GM13977 (cell line): ENCODE measurements around the gene AMIGO2.
"Not testable (repeated sequence)": the region's sequence is repeated elsewhere in the genome, so short reads cannot be mapped to it uniquely, and the experiment has no call there.

Experiments
- DNase-seq: peaks from one replicate; pipeline ENCODE4 v3.0.0; 2012; ENCODE audit warnings: low spot score
- in situ Hi-C: fragments of 300-500 bp; cut with MboI; formaldehyde crosslinking; loops from one replicate; pipeline ENCODE4 v1.12.0; 2022; ENCODE audit warnings: low sequenced_read_pairs, low pct_unique_long_range_greater_than_20kb, mixed read lengths, inconsistent platforms; ENCODE audit not compliant: unreplicated experiment
- TF ChIP-seq, protein P1 (sequence below): IDR thresholded peaks from 2 replicates; pipeline ENCODE4 v1.5.1; 2012; ENCODE audit warnings: mild to moderate bottlenecking, control low read depth; ENCODE audit not compliant: insufficient read depth; ENCODE audit errors: extremely low read depth, missing control alignments

Gene AMIGO2

DNA sequence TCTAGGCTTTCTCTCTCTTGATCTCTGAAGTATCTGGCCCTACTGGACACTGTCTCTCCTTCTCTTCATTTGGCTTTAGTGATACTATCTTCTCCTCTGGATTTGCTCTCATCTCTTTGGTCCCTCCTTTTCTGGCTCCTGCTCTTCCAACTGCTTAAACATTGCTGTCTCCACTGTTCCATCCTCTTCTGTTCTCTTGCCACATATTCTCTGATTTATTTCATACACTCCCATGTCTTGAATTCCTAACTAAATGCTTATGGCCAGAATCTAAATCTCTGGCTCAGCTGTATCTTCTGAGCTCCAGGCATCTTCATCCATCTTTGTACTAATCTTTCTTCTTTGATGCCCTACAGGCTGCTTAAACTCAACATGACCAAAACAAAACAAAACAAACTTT is 25.8 kb downstream of the AMIGO2 start:
- TF ChIP-seq, protein P1, sequence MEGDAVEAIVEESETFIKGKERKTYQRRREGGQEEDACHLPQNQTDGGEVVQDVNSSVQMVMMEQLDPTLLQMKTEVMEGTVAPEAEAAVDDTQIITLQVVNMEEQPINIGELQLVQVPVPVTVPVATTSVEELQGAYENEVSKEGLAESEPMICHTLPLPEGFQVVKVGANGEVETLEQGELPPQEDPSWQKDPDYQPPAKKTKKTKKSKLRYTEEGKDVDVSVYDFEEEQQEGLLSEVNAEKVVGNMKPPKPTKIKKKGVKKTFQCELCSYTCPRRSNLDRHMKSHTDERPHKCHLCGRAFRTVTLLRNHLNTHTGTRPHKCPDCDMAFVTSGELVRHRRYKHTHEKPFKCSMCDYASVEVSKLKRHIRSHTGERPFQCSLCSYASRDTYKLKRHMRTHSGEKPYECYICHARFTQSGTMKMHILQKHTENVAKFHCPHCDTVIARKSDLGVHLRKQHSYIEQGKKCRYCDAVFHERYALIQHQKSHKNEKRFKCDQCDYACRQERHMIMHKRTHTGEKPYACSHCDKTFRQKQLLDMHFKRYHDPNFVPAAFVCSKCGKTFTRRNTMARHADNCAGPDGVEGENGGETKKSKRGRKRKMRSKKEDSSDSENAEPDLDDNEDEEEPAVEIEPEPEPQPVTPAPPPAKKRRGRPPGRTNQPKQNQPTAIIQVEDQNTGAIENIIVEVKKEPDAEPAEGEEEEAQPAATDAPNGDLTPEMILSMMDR, result no peak
- DNase-seq, result no peak
- in situ Hi-C loops, result no loop called here

GRCh38 chr12:47052274-47052673 is 27.5 kb downstream of the AMIGO2 start:
- TF ChIP-seq, protein P1, result no peak
- in situ Hi-C loops, result no loop called here
- DNase-seq, result no peak

- DNase-seq, in situ Hi-C loops: not testable (repeated sequence)
Observed at GRCh38 chr12:47051291-47051690, 28.5 kb downstream of the AMIGO2 start.

DNA sequence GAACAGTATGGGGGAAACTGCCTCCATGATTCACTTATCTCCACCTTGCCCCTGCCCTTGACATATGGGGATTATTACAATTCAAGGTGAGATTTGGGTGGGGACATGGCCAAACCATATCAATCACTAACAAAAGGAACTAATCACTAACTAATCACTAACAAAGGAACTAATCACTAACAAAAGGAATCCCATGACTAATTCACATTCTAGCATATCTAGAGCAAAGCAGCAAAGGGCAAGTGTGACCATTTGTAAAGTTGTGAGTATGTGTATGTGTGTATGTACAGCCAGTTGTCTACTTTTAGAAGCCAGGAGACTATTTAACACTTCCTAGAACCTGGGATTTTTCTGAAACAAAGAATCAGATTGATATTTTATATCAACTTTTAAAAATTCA is 31.2 kb downstream of the AMIGO2 start:
- no peak for DNase-seq
- in situ Hi-C loops, result loop anchor here (25.0 kb wide), 1 partner anchor 264 kb away; no protein-coding TSS in a partner anchor
- TF ChIP-seq, protein P1, result no peak

DNA sequence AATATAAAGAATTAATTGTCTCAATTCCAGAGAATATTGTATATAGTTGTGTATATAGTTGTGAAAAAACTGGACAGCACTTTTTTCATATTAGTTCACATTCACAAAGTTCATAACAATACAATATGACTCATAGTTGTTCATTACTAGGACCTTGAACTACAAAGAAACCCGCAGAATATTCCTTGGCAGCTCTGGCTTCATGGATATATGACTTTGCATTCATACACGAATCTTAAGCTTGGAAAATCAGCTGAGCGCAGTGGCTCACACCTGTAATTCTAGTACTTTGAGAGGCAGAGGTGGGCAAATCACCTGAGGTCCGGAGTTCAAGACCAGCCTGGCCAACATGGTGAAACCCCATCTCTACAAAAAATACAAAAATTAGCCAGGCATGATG is 38.4 kb downstream of the AMIGO2 start:
- DNase-seq, result no peak
- TF ChIP-seq, protein P1, result no peak
- in situ Hi-C loops, result loop anchor here (25.0 kb wide), 1 partner anchor 271 kb away; no protein-coding TSS in a partner anchor

DNA sequence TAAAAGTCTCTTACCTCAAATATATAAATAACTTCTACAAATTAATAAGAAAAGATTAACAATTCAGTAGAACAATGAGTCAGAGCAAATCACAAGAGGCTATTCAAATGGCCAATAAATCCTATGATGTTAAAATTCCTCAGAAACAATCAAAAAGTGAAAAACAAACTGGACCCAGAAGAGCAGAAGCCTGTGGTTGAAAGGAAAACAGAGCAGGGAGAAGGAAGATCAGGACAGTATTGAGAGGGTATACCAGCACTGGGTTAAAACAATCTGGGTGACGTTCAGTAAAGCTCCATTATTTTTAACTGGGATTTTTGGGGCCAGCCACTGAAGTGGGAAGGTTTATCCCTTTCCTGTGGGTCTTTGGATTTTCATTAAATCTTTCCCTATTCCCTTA is 40.0 kb downstream of the AMIGO2 start:
- DNase-seq, result no peak
- in situ Hi-C loops, result loop anchor here (25.0 kb wide), 1 partner anchor 273 kb away; no protein-coding TSS in a partner anchor

GRCh38 chr12:47039079-47039478 is 40.7 kb downstream of the AMIGO2 start:
- TF ChIP-seq, protein P1, result no peak
- in situ Hi-C loops, result loop anchor here (25.0 kb wide), 1 partner anchor 273 kb away; no protein-coding TSS in a partner anchor
- DNase-seq, result no peak

More for the DNA sequence above, 40.0 kb downstream of the AMIGO2 start:
- TF ChIP-seq, protein P1, result no peak
